ENCODE results near the gene LASP1. TPM values are rescaled to one million over a fixed set of nuclear protein-coding genes. Genes with fewer than 3 reads are reported as not detected.

LASP1 gene
- total and polyA plus RNA-seq, 2 of the 4 experiments (the other 2 are of a cell fraction) = 79.8 to 262 TPM

- POLR2A ChIA-PET (ENCODE audit: unreplicated experiment) = interaction anchor here (0.6 kb wide), 1 partner anchor 561 kb away, joined by 7 read pairs; the partner anchor contains the start of gene MED1
- Histone ChIP-seq H3K14ac (replicated peaks; ENCODE audit: low read depth, low read length) (no peak overlapping the region), H3K36me3 (ENCODE audit: control insufficient read depth, insufficient read depth, low read length) (peaks cover 85% of the 10 kb centered on the region), H3K4me3 (ENCODE audit: insufficient read depth, low read depth, low read length) (no peak overlapping the region), H3K27ac (ENCODE audit: insufficient read depth, low read length) (no peak overlapping the region), H3K4ac (ENCODE audit: low read depth, low read length) (no peak overlapping the region), H2BK120ac (ENCODE audit: low read depth, low read length) (no peak overlapping the region), H3K4me1 (ENCODE audit: control insufficient read depth, insufficient read depth, low read length) (peaks cover 23% of the 10 kb centered on the region), H4K20me1 (ENCODE audit: insufficient read depth, low read length) (peaks cover 99% of the 10 kb centered on the region), H3K18ac (ENCODE audit: low read depth, low read length) (no peak overlapping the region), H4K5ac (ENCODE audit: low read depth, low read length) (no peak overlapping the region), H2BK5ac (ENCODE audit: low read depth, low read length, poor library complexity, severe bottlenecking) (no peak overlapping the region), H3K27me3 (ENCODE audit: control insufficient read depth, insufficient read depth, low read length) (no peaks in the 10 kb centered on the region), H3K9ac (ENCODE audit: low read depth, low read length) (no peak overlapping the region), H3K23ac (ENCODE audit: low read depth, low read length) (no peak overlapping the region), H4K91ac (ENCODE audit: insufficient read depth, low read depth, low read length) (no peak overlapping the region), H3K4me2 (ENCODE audit: low read depth, low read length) (no peak overlapping the region), H2BK15ac (ENCODE audit: low read depth, low read length) (no peak overlapping the region), H3K79me1 (ENCODE audit: low read depth in 1 of 2, low read length in 2 of 2) (peaks cover 28 to 95% of the 10 kb centered on the region in 2 experiments; a peak in 3 of 4 replicates), H2AK5ac (ENCODE audit: low read depth, low read length) (no peak overlapping the region), H3K9me3 (ENCODE audit: control insufficient read depth, insufficient read depth, low read length) (no peaks in the 10 kb centered on the region), H2AK9ac (replicated peaks; ENCODE audit: low read depth, low read length, poor library complexity) (no peak overlapping the region), H4K8ac (ENCODE audit: low read depth in 2 of 2, low read length in 2 of 2) (no peak overlapping the region), H3K9me1 (ENCODE audit: insufficient read depth, low read length) (peaks cover 38% of the 10 kb centered on the region), H2BK20ac (ENCODE audit: low read depth, low read length) (no peak overlapping the region), H3K56ac (ENCODE audit: extremely low read depth, insufficient read depth, low read length) (no peak overlapping the region), H2AFZ (replicated peaks; ENCODE audit: low read length, poor library complexity) (peak overlapping the region; percentile 41)
- BruUV-seq (replicated peaks) = no TSS peak
- dilution Hi-C loops (cut with HindIII; ENCODE audit: low sequenced_read_pairs, unreplicated experiment) (no loop called here), in situ Hi-C loops (cut with MboI; ENCODE audit: low sequenced_read_pairs) (no loop called here), intact Hi-C loops (cut with micrococcal nuclease) (no loop called here)
- CTCF ChIA-PET = no interaction called here
- DNase-seq (no peak), ATAC-seq (ENCODE audit: low read depth) (no peak)
- 91% methylated on average over 8 of the region's 12 CpGs; no CpG with 5 or more reads in 1 of the 2 experiments for WGBS, 2 experiments (ENCODE audit: extremely low coverage in 2 of 2, insufficient read length in 1 of 2)
- TF ChIP-seq BHLHE40 (IDR thresholded peaks at IDR 0.05; ENCODE audit: low read depth, low read length) = no peak
- TF ChIP-seq RFX5 (IDR thresholded peaks at IDR 0.05; ENCODE audit: low read depth, low read length) = no peak
Measured at GRCh38 chr17:38889745-38890409, 20.0 kb downstream of the LASP1 start.

Data from IMR-90 (cell line).